H1 (cell line): ENCODE results near the gene PLS3. TPM values are rescaled to one million over a fixed set of nuclear protein-coding genes. Genes with fewer than 3 reads are reported as not detected.

ENCODE experiments used
- CTCF ChIA-PET: fragments of 300-600 bp; sonication (Branson Sonifier 250); formaldehyde crosslinking; loops from one replicate; lab custom pipeline; 2021; ENCODE audit not compliant: partially characterized antibody; lab: Charles Lee
- POLR2A ChIA-PET: fragments of 300-600 bp; sonication (Branson Sonifier 250); formaldehyde crosslinking; loops from one replicate; lab custom pipeline; 2021; ENCODE audit warnings: inconsistent platforms; ENCODE audit not compliant: partially characterized antibody; lab: Charles Lee
- DNase-seq, 2 experiments: peaks; one replicate each; pipeline versions ENCODE4 v3.0.0 to v3.0.0-alpha.2; 2010 to 2022; ENCODE audit warnings: low spot score in 2 of 2, low read depth in 1 of 2, mixed read lengths in 1 of 2
- FAIRE-seq: peaks from 2 replicates; lab custom pipeline; 2011; peaks lifted over from hg19 to GRCh38; lab: Jason Lieb, UNC
- H2AFZ ChIP-seq: 2 replicates; pipeline ENCODE4 v1.8.1; 2012; ENCODE audit warnings: low read length, inconsistent platforms
- H2AK5ac ChIP-seq: 2 replicates; pipeline ENCODE4 v1.6.1; 2013; ENCODE audit warnings: low read depth, low read length
- H2BK120ac ChIP-seq: replicated peaks from 2 replicates; pipeline ENCODE3; 2013; ENCODE audit warnings: low read depth, low read length, inconsistent platforms
- H2BK12ac ChIP-seq: 2 replicates; pipeline ENCODE4 v1.6.1; 2013; ENCODE audit warnings: low read depth, low read length
- H2BK15ac ChIP-seq: 2 replicates; pipeline ENCODE4 v1.6.1; 2013; ENCODE audit warnings: low read length
- H2BK20ac ChIP-seq: 2 replicates; pipeline ENCODE4 v1.6.1; 2013; ENCODE audit warnings: low read length
- H2BK5ac ChIP-seq: 2 replicates; pipeline ENCODE4 v1.6.1; 2013; ENCODE audit warnings: low read depth, low read length
- H3K14ac ChIP-seq: 2 replicates; pipeline ENCODE4 v1.6.1; 2013; ENCODE audit warnings: inconsistent platforms; ENCODE audit not compliant: insufficient read length
- H3K18ac ChIP-seq: 2 replicates; pipeline ENCODE4 v1.6.1; 2013; ENCODE audit warnings: low read length; ENCODE audit errors: extremely low read depth
- H3K23ac ChIP-seq: 2 replicates; pipeline ENCODE4 v1.6.1; 2013; ENCODE audit warnings: inconsistent platforms; ENCODE audit not compliant: insufficient read length
- H3K23me2 ChIP-seq: 2 replicates; pipeline ENCODE4 v1.6.1; 2013; ENCODE audit warnings: low read depth, low read length
- H3K27ac ChIP-seq: 2 replicates; pipeline ENCODE4 v1.6.1; 2011; ENCODE audit warnings: low read depth, low read length, inconsistent platforms
- H3K27me3 ChIP-seq, 4 experiments: replicated peaks in 1 of 4; 1 replicate in 1 of 4; 2 replicates in 3 of 4; pipeline versions ENCODE4 v1.6.1 to v1.8.1; 2011 to 2013; ENCODE audit warnings: low read length in 3 of 4, mild to moderate bottlenecking in 3 of 4, inconsistent platforms in 2 of 4, mixed read lengths in 2 of 4, moderate library complexity in 1 of 4; ENCODE audit not compliant: control insufficient read depth in 3 of 4, insufficient read depth in 3 of 4; ENCODE audit errors: extremely low read depth in 1 of 4
- H3K36me3 ChIP-seq, 4 experiments: 2 replicates each; pipeline versions ENCODE4 v1.6.1 to v1.8.1; 2011 to 2013; ENCODE audit warnings: mild to moderate bottlenecking in 4 of 4, low read length in 3 of 4, moderate library complexity in 2 of 4, control low read depth in 1 of 4, inconsistent platforms in 1 of 4; ENCODE audit not compliant: insufficient read depth in 4 of 4, control insufficient read depth in 2 of 4
- H3K4ac ChIP-seq: replicated peaks from 2 replicates; pipeline ENCODE3; 2013; ENCODE audit warnings: low read length, low read depth, mixed read lengths, inconsistent platforms; ENCODE audit not compliant: insufficient read length
- H3K4me1 ChIP-seq, 4 experiments: replicated peaks in 1 of 4; 1 replicate in 1 of 4; 2 replicates in 3 of 4; pipeline versions ENCODE4 v1.6.1 to v1.8.1; 2011 to 2013; ENCODE audit warnings: low read length in 3 of 4, inconsistent platforms in 2 of 4, mixed read lengths in 1 of 4; ENCODE audit not compliant: insufficient read depth in 4 of 4, control insufficient read depth in 3 of 4
- H3K4me2 ChIP-seq, 2 experiments: 2 replicates each; pipeline versions ENCODE4 v1.6.1 to v1.8.1; 2011 to 2013; ENCODE audit warnings: low read depth in 2 of 2, low read length in 2 of 2, control low read depth in 1 of 2, inconsistent platforms in 1 of 2, mild to moderate bottlenecking in 1 of 2; ENCODE audit not compliant: insufficient read depth in 1 of 2
- H3K4me3 ChIP-seq, 4 experiments: fragments of 200-600, 300-600 bp in 1 of 4; sonication (generic), shearing (Covaris generic), sonication (Bioruptor Twin) in 1 of 4; 2 replicates each; pipeline versions ENCODE4 v1.5.1 to v1.8.1; 2011 to 2016; ENCODE audit warnings: low read length in 4 of 4, low read depth in 3 of 4, control low read depth in 2 of 4, inconsistent platforms in 2 of 4, mild to moderate bottlenecking in 2 of 4, mixed read lengths in 1 of 4, moderate library complexity in 1 of 4; ENCODE audit not compliant: insufficient read depth in 2 of 4; ENCODE audit errors: extremely low read depth in 1 of 4
- H3K56ac ChIP-seq: replicated peaks from 2 replicates; pipeline ENCODE3; 2013; ENCODE audit warnings: low read depth, mild to moderate bottlenecking, mixed read lengths, low read length, inconsistent platforms; ENCODE audit not compliant: insufficient read length
- H3K79me1 ChIP-seq: 2 replicates; pipeline ENCODE4 v1.6.1; 2013; ENCODE audit warnings: low read depth, low read length, control low read depth
- H3K79me2 ChIP-seq, 2 experiments: 2 replicates each; pipeline versions ENCODE4 v1.6.1 to v1.8.1; 2012 to 2013; ENCODE audit warnings: low read length in 2 of 2, mild to moderate bottlenecking in 2 of 2, inconsistent platforms in 1 of 2; ENCODE audit not compliant: insufficient read depth in 2 of 2, control insufficient read depth in 1 of 2
- H3K9ac ChIP-seq, 4 experiments: replicated peaks in 1 of 4; 1 replicate in 1 of 4; 2 replicates in 3 of 4; pipeline versions ENCODE4 v1.6.1 to v1.8.1; 2011 to 2013; ENCODE audit warnings: low read depth in 3 of 4, low read length in 3 of 4, control low read depth in 2 of 4, mild to moderate bottlenecking in 2 of 4, moderate library complexity in 2 of 4, inconsistent platforms in 1 of 4; ENCODE audit errors: extremely low read depth in 1 of 4
- H3K9me3 ChIP-seq, 2 experiments: 2 replicates each; pipeline versions ENCODE4 v1.6.1 to v1.8.1; 2012 to 2013; ENCODE audit warnings: mild to moderate bottlenecking in 2 of 2, moderate library complexity in 2 of 2, control low read depth in 1 of 2, inconsistent platforms in 1 of 2, low read depth in 1 of 2, low read length in 1 of 2, mixed read lengths in 1 of 2; ENCODE audit not compliant: insufficient read depth in 2 of 2
- H4K20me1 ChIP-seq, 2 experiments: replicated peaks in 1 of 2; 2 replicates each; pipeline versions ENCODE3 to v1.8.1; 2011 to 2013; ENCODE audit warnings: inconsistent platforms in 2 of 2, low read length in 2 of 2, mild to moderate bottlenecking in 1 of 2; ENCODE audit not compliant: insufficient read depth in 2 of 2, control insufficient read depth in 1 of 2
- H4K5ac ChIP-seq: 2 replicates; pipeline ENCODE4 v1.6.1; 2013; ENCODE audit warnings: low read length, low read depth, mixed read lengths, inconsistent platforms; ENCODE audit not compliant: insufficient read length
- H4K8ac ChIP-seq: 2 replicates; pipeline ENCODE4 v1.8.0; 2013; ENCODE audit warnings: mild to moderate bottlenecking, moderate library complexity, low read length, inconsistent platforms; ENCODE audit not compliant: insufficient read depth; ENCODE audit errors: extremely low read depth
- H4K91ac ChIP-seq: replicated peaks from 2 replicates; pipeline ENCODE3; 2013; ENCODE audit warnings: low read length, mixed read lengths, inconsistent platforms; ENCODE audit not compliant: insufficient read length
- ASH2L ChIP-seq: fragments of 200-600, 300-600 bp; sonication (generic); IDR thresholded peaks from one replicate; pipeline ENCODE4 v1.7.1; 2017; ENCODE audit warnings: low read length
- CBX5 ChIP-seq: fragments of 300-800, 300-1000 bp; sonication (generic); IDR thresholded peaks from 2 replicates; pipeline ENCODE4 v1.7.1; 2016; ENCODE audit warnings: antibody characterized with exemption, low read length, low read depth
- CHD1 ChIP-seq: IDR thresholded peaks from 2 replicates; pipeline ENCODE4 v1.6.1; 2012; ENCODE audit warnings: low read depth, low read length, improper control_type of control experiment
- EP300 ChIP-seq, 2 experiments: IDR thresholded peaks; 1 replicate in 1 of 2; 2 replicates in 1 of 2; pipeline ENCODE4 v1.6.1; 2011 to 2012; ENCODE audit warnings: low read depth in 2 of 2, low read length in 2 of 2, mild to moderate bottlenecking in 2 of 2, borderline replicate concordance in 1 of 2, inconsistent platforms in 1 of 2, moderate library complexity in 1 of 2
- FOSL1 ChIP-seq: IDR thresholded peaks from 2 replicates; pipeline ENCODE4 v1.6.1; 2011; ENCODE audit warnings: mild to moderate bottlenecking, low read depth, low read length, moderate library complexity; ENCODE audit not compliant: insufficient read depth
- GTF2F1 ChIP-seq: IDR thresholded peaks from 2 replicates; pipeline ENCODE4 v1.6.1; 2012; ENCODE audit warnings: low read depth, low read length, improper control_type of control experiment, borderline replicate concordance
- HDAC2 ChIP-seq, 2 experiments: fragments of 300-600 bp in 1 of 2; sonication (generic) in 1 of 2; IDR thresholded peaks; 2 replicates each; pipeline ENCODE4 v1.6.1; 2011 to 2012; ENCODE audit warnings: low read depth in 2 of 2, low read length in 2 of 2, mild to moderate bottlenecking in 2 of 2, moderate library complexity in 2 of 2, borderline replicate concordance in 1 of 2, inconsistent platforms in 1 of 2
- JUND ChIP-seq: IDR thresholded peaks from 2 replicates; pipeline ENCODE4 v1.6.1; 2011; ENCODE audit warnings: mild to moderate bottlenecking, improper control_type of control experiment, low read length
- MAFK ChIP-seq: IDR thresholded peaks from 2 replicates; pipeline ENCODE4 v1.6.1; 2012; ENCODE audit warnings: low read depth, mild to moderate bottlenecking, improper control_type of control experiment, low read length
- SP2 ChIP-seq: IDR thresholded peaks from 2 replicates; pipeline ENCODE4 v1.6.1; 2012; ENCODE audit warnings: mild to moderate bottlenecking, low read length, inconsistent platforms
- SRF ChIP-seq: IDR thresholded peaks from 2 replicates; pipeline ENCODE4 v1.6.1; 2011; ENCODE audit warnings: mild to moderate bottlenecking, low read depth, low read length, moderate library complexity
- TBP ChIP-seq: IDR thresholded peaks from 2 replicates; pipeline ENCODE4 v1.6.1; 2011; ENCODE audit warnings: low read depth, low read length, improper control_type of control experiment
- YY1 ChIP-seq: IDR thresholded peaks from 2 replicates; pipeline ENCODE4 v1.6.1; 2011; ENCODE audit warnings: low read depth, mild to moderate bottlenecking, low read length
- WGBS, 2 experiments: shearing (Covaris generic) in 1 of 2; methylation state at CpG; one replicate each; pipeline versions ENCODE4 v1.1.6 to v1.1.7; 2013 to 2015; ENCODE audit warnings: low lambda C conversion rate in 2 of 2, mixed read lengths in 2 of 2, inconsistent platforms in 1 of 2, low coverage in 1 of 2, missing lambda C conversion rate in 1 of 2; ENCODE audit not compliant: insufficient replicate concordance in 2 of 2, insufficient coverage in 1 of 2, insufficient read length in 1 of 2; ENCODE audit errors: extremely low coverage in 1 of 2, missing lambda C conversion rate in 1 of 2; 5-methylcytosine and 5-hydroxymethylcytosine counted together
- polyA plus RNA-seq, 7 experiments: library from polyadenylated mRNA; depleted of rRNA in 3 of 7; stranded (reverse) in 5 of 7; unstranded in 2 of 7; fragments of >200 nt in 5 of 7; fragments of 200-250 nt in 2 of 7; gene quantifications; 1 replicate in 5 of 7; 2 replicates in 1 of 7; 4 replicates in 1 of 7; pipeline versions ENCODE4 v1.2.1 to v1.2.3, GENCODE V29; 2011 to 2013; ENCODE audit warnings: missing spikeins in 2 of 7, mixed read lengths in 2 of 7
- total RNA-seq: library from RNA; stranded (reverse); fragmentation: NEBNext Ultra II Directional; extraction: Animal tissue kit (Norgen Biotek cat#: 25700); gene quantifications from 2 replicates; pipeline ENCODE4 v1.2.1, GENCODE V29; 2021
- TF ChIP-seq, protein P1 (sequence below): IDR thresholded peaks from 2 replicates; pipeline ENCODE4 v1.6.1; 2011; ENCODE audit warnings: low read length, improper control_type of control experiment

Gene PLS3
- total and polyA plus RNA-seq, 2 of the 8 experiments (the other 6 are each of a cell fraction or from before 2014, with no cell fraction given), result 107 to 185 TPM

- no peak overlapping the region for H3K18ac ChIP-seq
- H2AFZ ChIP-seq, result no peak overlapping the region
- no peak overlapping the region for H4K91ac ChIP-seq
- no peaks in the 10 kb centered on the region for H3K27me3 ChIP-seq
- no peak overlapping the region for H3K14ac ChIP-seq
- H3K4me2 ChIP-seq, result no peak overlapping the region
- peaks cover 0 to 21% (median 3%) of the 10 kb centered on the region in 4 experiments; a peak in 3 of 8 replicates for H3K36me3 ChIP-seq
- no peak overlapping the region for H3K4ac ChIP-seq
- H3K9me3 ChIP-seq, result no peaks in the 10 kb centered on the region
- DNase-seq (no peak), FAIRE-seq (no peak)
- no peak overlapping the region for H3K9ac ChIP-seq
- POLR2A ChIA-PET, result no interaction called here
- H3K56ac ChIP-seq, result no peak overlapping the region
- H3K4me1 ChIP-seq, result no peaks in the 10 kb centered on the region; a peak in 1 of 7 replicates
- no peak overlapping the region for H2BK5ac ChIP-seq
- CTCF ChIA-PET, result no interaction called here
- no peak overlapping the region for H4K5ac ChIP-seq
- H2BK20ac ChIP-seq, result no peak overlapping the region
- no peak overlapping the region for H4K8ac ChIP-seq
- no peak overlapping the region for H3K4me3 ChIP-seq
- H2BK12ac ChIP-seq, result no peak overlapping the region
- WGBS, 2 experiments, result 71% methylated on average over 4 of the region's 4 CpGs; no CpG with 5 or more reads in 1 of the 2 experiments
- no peaks in the 10 kb centered on the region for H3K23me2 ChIP-seq
- H2AK5ac ChIP-seq, result no peak overlapping the region
- no peak overlapping the region for H2BK120ac ChIP-seq
- no peaks in the 10 kb centered on the region for H4K20me1 ChIP-seq
- H3K79me2 ChIP-seq, result peaks cover 0 to 17% of the 10 kb centered on the region in 2 experiments; a peak in 2 of 4 replicates
- H3K79me1 ChIP-seq, result no peaks in the 10 kb centered on the region
- H3K27ac ChIP-seq, result no peak overlapping the region
- H3K23ac ChIP-seq, result no peak overlapping the region
- no peak overlapping the region for H2BK15ac ChIP-seq
- TF ChIP-seq CBX5 (no peak), TBP (no peak), HDAC2 (IDR thresholded peaks at IDR 0.05; ENCODE audit: borderline replicate concordance in 1 of 2, low read depth in 2 of 2, low read length in 2 of 2) (no peak), MAFK (no peak), CHD1 (no peak), JUND (no peak), SP2 (no peak), GTF2F1 (no peak), FOSL1 (no peak), YY1 (no peak), SRF (no peak), ASH2L (no peak), EP300 (IDR thresholded peaks at IDR 0.05; ENCODE audit: borderline replicate concordance in 1 of 2, low read depth in 2 of 2, low read length in 2 of 2) (no peak)
- TF ChIP-seq, protein P1, sequence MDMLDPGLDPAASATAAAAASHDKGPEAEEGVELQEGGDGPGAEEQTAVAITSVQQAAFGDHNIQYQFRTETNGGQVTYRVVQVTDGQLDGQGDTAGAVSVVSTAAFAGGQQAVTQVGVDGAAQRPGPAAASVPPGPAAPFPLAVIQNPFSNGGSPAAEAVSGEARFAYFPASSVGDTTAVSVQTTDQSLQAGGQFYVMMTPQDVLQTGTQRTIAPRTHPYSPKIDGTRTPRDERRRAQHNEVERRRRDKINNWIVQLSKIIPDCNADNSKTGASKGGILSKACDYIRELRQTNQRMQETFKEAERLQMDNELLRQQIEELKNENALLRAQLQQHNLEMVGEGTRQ, result no peak
These were observed 61.6 kb downstream of the PLS3 start for GRCh38 chrX:115622534-115622933.
